Ovary (tissue), 3 donors: ENCODE results near the gene HSCB.

Experiments
- POLR2A ChIP-seq: fragments of 450-650 bp; IDR thresholded peaks from one replicate; pipeline ENCODE4 v1.6.1; 2017; ENCODE audit warnings: antibody characterized with exemption, mild to moderate bottlenecking, moderate library complexity
- TF ChIP-seq, protein P1 (sequence below), 3 donors: fragments of 450-650 bp in 2 of 3; fragments of 200-600 bp in 1 of 3; IDR thresholded peaks; one replicate each; pipeline versions ENCODE4 v1.5.1 to v1.8.0; 2016 to 2022; ENCODE audit warnings: antibody characterized with exemption in 3 of 3, mild to moderate bottlenecking in 1 of 3
- donor health status: DM: no; HTN: no; CAD: no.

GRCh38 chr22:28706845-28707244 lies 35.0 kb upstream of the HSCB start:
- TF ChIP-seq, protein P1, sequence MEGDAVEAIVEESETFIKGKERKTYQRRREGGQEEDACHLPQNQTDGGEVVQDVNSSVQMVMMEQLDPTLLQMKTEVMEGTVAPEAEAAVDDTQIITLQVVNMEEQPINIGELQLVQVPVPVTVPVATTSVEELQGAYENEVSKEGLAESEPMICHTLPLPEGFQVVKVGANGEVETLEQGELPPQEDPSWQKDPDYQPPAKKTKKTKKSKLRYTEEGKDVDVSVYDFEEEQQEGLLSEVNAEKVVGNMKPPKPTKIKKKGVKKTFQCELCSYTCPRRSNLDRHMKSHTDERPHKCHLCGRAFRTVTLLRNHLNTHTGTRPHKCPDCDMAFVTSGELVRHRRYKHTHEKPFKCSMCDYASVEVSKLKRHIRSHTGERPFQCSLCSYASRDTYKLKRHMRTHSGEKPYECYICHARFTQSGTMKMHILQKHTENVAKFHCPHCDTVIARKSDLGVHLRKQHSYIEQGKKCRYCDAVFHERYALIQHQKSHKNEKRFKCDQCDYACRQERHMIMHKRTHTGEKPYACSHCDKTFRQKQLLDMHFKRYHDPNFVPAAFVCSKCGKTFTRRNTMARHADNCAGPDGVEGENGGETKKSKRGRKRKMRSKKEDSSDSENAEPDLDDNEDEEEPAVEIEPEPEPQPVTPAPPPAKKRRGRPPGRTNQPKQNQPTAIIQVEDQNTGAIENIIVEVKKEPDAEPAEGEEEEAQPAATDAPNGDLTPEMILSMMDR (IDR thresholded peaks at IDR 0.05) = no peak
- TF ChIP-seq POLR2A = no peak
